HG02759 (cell line): Measurements from ENCODE around the gene IL1R1.
"Not testable (repeated sequence)": the region's sequence is repeated elsewhere in the genome, so short reads cannot be mapped to it uniquely, and the experiment has no call there.

ENCODE experiments used
- ATAC-seq: cut with Tn5 transposase; IDR thresholded peaks from one replicate; pipeline ENCODE4 v1.9.1; 2021; ENCODE audit warnings: mild to moderate bottlenecking, moderate library complexity; ENCODE audit not compliant: unreplicated experiment

Gene IL1R1

GRCh38 chr2:102141970-102142828 is at the start of gene IL1R1:
IL1R1 (plus strand) TSS chr2:102142746; CDS start chr2:102157725, 14,979 bp downstream.
- peak; percentile 63 for ATAC-seq

- ATAC-seq = no peak
These were observed 48.9 kb upstream of the IL1R1 start for GRCh38 chr2:102093662-102094061.

GRCh38 chr2:102094917-102095316 is 47.6 kb upstream of the IL1R1 start:
- ATAC-seq = no peak

GRCh38 chr2:102096103-102096502 is 46.4 kb upstream of the IL1R1 start:
- no peak for ATAC-seq

- no peak for ATAC-seq
These were observed 43.8 kb upstream of the IL1R1 start for GRCh38 chr2:102098756-102099155.

- ATAC-seq = no peak
These were observed 42.8 kb upstream of the IL1R1 start for GRCh38 chr2:102099536-102100298.

- ATAC-seq = peak; percentile 30
These were observed 42.0 kb upstream of the IL1R1 start for GRCh38 chr2:102100371-102101096.

GRCh38 chr2:102101097-102101848 is 41.3 kb upstream of the IL1R1 start:
- no peak for ATAC-seq

GRCh38 chr2:102101849-102102635 is 40.5 kb upstream of the IL1R1 start:
- ATAC-seq = no peak

- not testable (repeated sequence) for ATAC-seq
These were observed 40.0 kb upstream of the IL1R1 start for GRCh38 chr2:102102636-102102948.

GRCh38 chr2:102103284-102103683 is 39.3 kb upstream of the IL1R1 start:
- ATAC-seq = no peak

GRCh38 chr2:102103992-102104871 is 38.3 kb upstream of the IL1R1 start:
- ATAC-seq = peak; percentile 82

- no peak for ATAC-seq
These were observed 36.4 kb upstream of the IL1R1 start for GRCh38 chr2:102106133-102106556.

GRCh38 chr2:102106813-102107740 is 35.5 kb upstream of the IL1R1 start:
- ATAC-seq = not testable (repeated sequence)

GRCh38 chr2:102107741-102108070 is 34.8 kb upstream of the IL1R1 start:
- ATAC-seq = peak; percentile 31

GRCh38 chr2:102109016-102109415 is 33.5 kb upstream of the IL1R1 start:
- ATAC-seq = no peak

- no peak for ATAC-seq
These were observed 32.4 kb upstream of the IL1R1 start for GRCh38 chr2:102110171-102110570.
